Ishikawa (cell line): Measurements from ENCODE around the gene C1orf198.

Source experiments
- CEBPB ChIP-seq: IDR thresholded peaks from 2 replicates; pipeline ENCODE4 v1.6.1; 2012
- CREB1 ChIP-seq: IDR thresholded peaks from 2 replicates; pipeline ENCODE4 v1.6.1; 2012; ENCODE audit warnings: low read depth
- EGR1 ChIP-seq: IDR thresholded peaks from 2 replicates; pipeline ENCODE4 v1.6.1; 2012
- EP300 ChIP-seq: IDR thresholded peaks from 2 replicates; pipeline ENCODE4 v1.6.1; 2012; ENCODE audit warnings: borderline replicate concordance
- FOXM1 ChIP-seq: IDR thresholded peaks from 2 replicates; pipeline ENCODE4 v1.6.1; 2012; ENCODE audit warnings: low read depth, borderline replicate concordance
- NFIC ChIP-seq: IDR thresholded peaks from 2 replicates; pipeline ENCODE4 v1.6.1; 2012
- RAD21 ChIP-seq: IDR thresholded peaks from 2 replicates; pipeline ENCODE4 v1.6.1; 2012; ENCODE audit warnings: low read depth
- TAF1 ChIP-seq: IDR thresholded peaks from 2 replicates; pipeline ENCODE4 v1.6.1; 2012; ENCODE audit warnings: low read depth, mild to moderate bottlenecking
- TCF12 ChIP-seq: IDR thresholded peaks from 2 replicates; pipeline ENCODE4 v1.6.1; 2012; ENCODE audit warnings: low read depth
- TEAD4 ChIP-seq: IDR thresholded peaks from 2 replicates; pipeline ENCODE4 v1.6.1; 2012
- USF1 ChIP-seq: IDR thresholded peaks from 2 replicates; pipeline ENCODE4 v1.6.1; 2012
- YY1 ChIP-seq: IDR thresholded peaks from 2 replicates; pipeline ENCODE4 v1.6.1; 2012; ENCODE audit warnings: low read depth
- TF ChIP-seq, protein P1 (sequence below): IDR thresholded peaks from 2 replicates; pipeline ENCODE4 v1.6.1; 2012
- TF ChIP-seq, protein P2 (sequence below): IDR thresholded peaks from 2 replicates; pipeline ENCODE4 v1.6.1; 2012; ENCODE audit warnings: low read depth, mild to moderate bottlenecking

- TF ChIP-seq FOXM1 (no peak), TAF1 (no peak), TEAD4 (no peak), EP300 (no peak), CREB1 (no peak), USF1 (no peak), RAD21 (no peak), TCF12 (no peak), EGR1 (no peak), YY1 (no peak), NFIC (no peak), CEBPB (no peak)
- TF ChIP-seq, protein P1, sequence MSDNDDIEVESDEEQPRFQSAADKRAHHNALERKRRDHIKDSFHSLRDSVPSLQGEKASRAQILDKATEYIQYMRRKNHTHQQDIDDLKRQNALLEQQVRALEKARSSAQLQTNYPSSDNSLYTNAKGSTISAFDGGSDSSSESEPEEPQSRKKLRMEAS: no peak
- TF ChIP-seq, protein P2, sequence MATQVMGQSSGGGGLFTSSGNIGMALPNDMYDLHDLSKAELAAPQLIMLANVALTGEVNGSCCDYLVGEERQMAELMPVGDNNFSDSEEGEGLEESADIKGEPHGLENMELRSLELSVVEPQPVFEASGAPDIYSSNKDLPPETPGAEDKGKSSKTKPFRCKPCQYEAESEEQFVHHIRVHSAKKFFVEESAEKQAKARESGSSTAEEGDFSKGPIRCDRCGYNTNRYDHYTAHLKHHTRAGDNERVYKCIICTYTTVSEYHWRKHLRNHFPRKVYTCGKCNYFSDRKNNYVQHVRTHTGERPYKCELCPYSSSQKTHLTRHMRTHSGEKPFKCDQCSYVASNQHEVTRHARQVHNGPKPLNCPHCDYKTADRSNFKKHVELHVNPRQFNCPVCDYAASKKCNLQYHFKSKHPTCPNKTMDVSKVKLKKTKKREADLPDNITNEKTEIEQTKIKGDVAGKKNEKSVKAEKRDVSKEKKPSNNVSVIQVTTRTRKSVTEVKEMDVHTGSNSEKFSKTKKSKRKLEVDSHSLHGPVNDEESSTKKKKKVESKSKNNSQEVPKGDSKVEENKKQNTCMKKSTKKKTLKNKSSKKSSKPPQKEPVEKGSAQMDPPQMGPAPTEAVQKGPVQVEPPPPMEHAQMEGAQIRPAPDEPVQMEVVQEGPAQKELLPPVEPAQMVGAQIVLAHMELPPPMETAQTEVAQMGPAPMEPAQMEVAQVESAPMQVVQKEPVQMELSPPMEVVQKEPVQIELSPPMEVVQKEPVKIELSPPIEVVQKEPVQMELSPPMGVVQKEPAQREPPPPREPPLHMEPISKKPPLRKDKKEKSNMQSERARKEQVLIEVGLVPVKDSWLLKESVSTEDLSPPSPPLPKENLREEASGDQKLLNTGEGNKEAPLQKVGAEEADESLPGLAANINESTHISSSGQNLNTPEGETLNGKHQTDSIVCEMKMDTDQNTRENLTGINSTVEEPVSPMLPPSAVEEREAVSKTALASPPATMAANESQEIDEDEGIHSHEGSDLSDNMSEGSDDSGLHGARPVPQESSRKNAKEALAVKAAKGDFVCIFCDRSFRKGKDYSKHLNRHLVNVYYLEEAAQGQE: no peak
Observed at GRCh38 chr1:230857822-230858221, 10.5 kb downstream of the C1orf198 start.
